Renal cortex interstitium (tissue), 11 donors: Measurements from ENCODE around the gene EYA2. TPM values are rescaled to one million over a fixed set of nuclear protein-coding genes. Genes with fewer than 3 reads are reported as not detected.
A peak's percentile ranks its signal among the peaks of the same experiment; 100 is the strongest.

ENCODE experiments used
- DNase-seq, 11 donors: peaks; one replicate each; pipeline ENCODE4 v3.0.0-alpha.2; 2013; ENCODE audit warnings: low read depth in 9 of 11, low spot score in 4 of 11; ENCODE audit errors: extremely low read depth in 1 of 11
- polyA plus RNA-seq, 3 donors: library from polyadenylated mRNA; unstranded; fragments of 120-200 nt; gene quantifications; one replicate each; pipeline ENCODE4 v1.2.1, GENCODE V29; 2013; ENCODE audit not compliant: insufficient read length in 3 of 3

Gene EYA2
- polyA plus RNA-seq, 3 donors: 0.40 to 0.95 (median 0.56) TPM

GRCh38 chr20:47016068-47016664 lies 121.5 kb downstream of the EYA2 start:
- peak in 1 of 11 donors; percentile 15 for DNase-seq

GRCh38 chr20:47018381-47018780 lies 123.7 kb downstream of the EYA2 start:
- no peak for DNase-seq

GRCh38 chr20:47019121-47019824 lies 124.6 kb downstream of the EYA2 start:
- DNase-seq: peak; percentile 64 to 87 (median 74)

GRCh38 chr20:47020231-47020630 lies 125.6 kb downstream of the EYA2 start:
- peak in 1 of 11 donors; percentile 39 for DNase-seq

GRCh38 chr20:47021850-47022249 lies 127.2 kb downstream of the EYA2 start:
- no peak for DNase-seq

- peak in 2 of 11 donors; percentile 32 to 36 for DNase-seq
Observed at GRCh38 chr20:47024461-47024937, 129.9 kb downstream of the EYA2 start.

GRCh38 chr20:47027042-47027441 lies 132.4 kb downstream of the EYA2 start:
- DNase-seq: no peak

GRCh38 chr20:47027456-47027855 lies 132.8 kb downstream of the EYA2 start:
- no peak for DNase-seq

GRCh38 chr20:47028487-47028886 lies 133.8 kb downstream of the EYA2 start:
- DNase-seq: no peak

GRCh38 chr20:47029845-47030244 lies 135.2 kb downstream of the EYA2 start:
- no peak for DNase-seq

GRCh38 chr20:47030271-47030810 lies 135.7 kb downstream of the EYA2 start:
- no peak for DNase-seq

- no peak for DNase-seq
Observed at GRCh38 chr20:47031004-47031403, 136.4 kb downstream of the EYA2 start.

- no peak for DNase-seq
Observed at GRCh38 chr20:47031821-47032220, 137.2 kb downstream of the EYA2 start.

GRCh38 chr20:47032933-47033578 lies 138.4 kb downstream of the EYA2 start:
- DNase-seq: no peak

- DNase-seq: no peak
Observed at GRCh38 chr20:47033665-47034064, 139.0 kb downstream of the EYA2 start.

- DNase-seq: no peak
Observed at GRCh38 chr20:47035026-47035590, 140.5 kb downstream of the EYA2 start.

GRCh38 chr20:47036091-47036870 lies 141.6 kb downstream of the EYA2 start:
- DNase-seq: no peak

GRCh38 chr20:47038566-47039560 lies 144.2 kb downstream of the EYA2 start:
- no peak for DNase-seq
